GM12878 (cell line): Measurements from ENCODE around the gene PHAF1. TPM values are rescaled to one million over a fixed set of nuclear protein-coding genes. Genes with fewer than 3 reads are reported as not detected.

ENCODE experiments used
- ATAC-seq: fragments of 200-7000 bp; cut with Tn5 transposase; 3 replicates; pipeline ENCODE4 v1.9.1; 2020; ENCODE audit warnings: mild to moderate bottlenecking, moderate library complexity
- BruUV-seq: library from RNA; stranded (reverse); fragments of 400-500 nt; replicated peaks from 2 replicates; lab custom pipeline; 2021; lab: Mats Ljungman, UMichigan
- CTCF ChIA-PET: fragments of 300-600 bp; sonication (Branson Sonifier 250); formaldehyde crosslinking; extraction: SDS; loops from one replicate; lab custom pipeline; 2021; ENCODE audit warnings: inconsistent platforms; lab: Yijun Ruan, JAX
- POLR2A ChIA-PET: fragments of 350-600 bp; formaldehyde crosslinking; extraction: SDS; loops from one replicate; lab custom pipeline; 2021; ENCODE audit warnings: inconsistent platforms; lab: Charles Lee
- RAD21 ChIA-PET: fragments of 300-600 bp; sonication (Branson Sonifier 250); formaldehyde crosslinking; loops from one replicate; lab custom pipeline; 2023; ENCODE audit warnings: antibody characterized with exemption; ENCODE audit not compliant: unreplicated experiment; lab: Charles Lee
- SMC1A ChIA-PET: fragments of 300-600 bp; sonication (Branson Sonifier 250); formaldehyde crosslinking; loops from one replicate; lab custom pipeline; 2023; ENCODE audit not compliant: unreplicated experiment, uncharacterized antibody; lab: Charles Lee
- DNase-seq: peaks from one replicate; pipeline ENCODE4 v3.0.0-alpha.2; 2011; ENCODE audit warnings: low read depth, low spot score
- FAIRE-seq: peaks from 3 replicates; lab custom pipeline; 2011; peaks lifted over from hg19 to GRCh38; lab: Jason Lieb, UNC
- H2AFZ ChIP-seq: 2 replicates; pipeline ENCODE4 v1.6.0; 2011; ENCODE audit warnings: low read depth, low read length, control low read depth; ENCODE audit not compliant: control insufficient read depth
- H3K27ac ChIP-seq: 2 replicates; pipeline ENCODE4 v1.5.1; 2011; ENCODE audit warnings: control low read depth; ENCODE audit not compliant: control insufficient read depth, insufficient read depth
- H3K27me3 ChIP-seq, 2 experiments: replicated peaks in 1 of 2; 2 replicates each; pipeline versions ENCODE4 v1.6.0 to v1.6.1; 2011; ENCODE audit warnings: low read length in 1 of 2; ENCODE audit not compliant: control insufficient read depth in 2 of 2, insufficient read depth in 2 of 2
- H3K36me3 ChIP-seq, 2 experiments: 2 replicates each; pipeline ENCODE4 v1.5.1; 2011; ENCODE audit warnings: low read length in 1 of 2; ENCODE audit not compliant: control insufficient read depth in 2 of 2, insufficient read depth in 2 of 2
- H3K4me1 ChIP-seq: 2 replicates; pipeline ENCODE4 v1.6.1; 2011; ENCODE audit warnings: mild to moderate bottlenecking, low read length, moderate library complexity, mixed read lengths; ENCODE audit not compliant: control insufficient read depth, insufficient read depth
- H3K4me2 ChIP-seq: 2 replicates; pipeline ENCODE4 v1.6.0; 2011; ENCODE audit warnings: control low read depth; ENCODE audit not compliant: control insufficient read depth, insufficient read depth
- H3K4me3 ChIP-seq: fragments of 200-600 bp; sonication (generic); 2 replicates; pipeline ENCODE4 v1.5.1; 2016
- H3K79me2 ChIP-seq: 2 replicates; pipeline ENCODE4 v1.6.0; 2011; ENCODE audit warnings: low read length; ENCODE audit not compliant: control insufficient read depth, insufficient read depth
- H3K9ac ChIP-seq: 2 replicates; pipeline ENCODE4 v1.8.0; 2011; ENCODE audit warnings: low read length, control low read depth, mixed read lengths; ENCODE audit not compliant: control insufficient read depth, insufficient read depth
- H3K9me3 ChIP-seq: replicated peaks from 3 replicates; pipeline ENCODE4 v1.5.1; 2011; ENCODE audit warnings: mild to moderate bottlenecking, low read length; ENCODE audit not compliant: control insufficient read depth, insufficient read depth
- H4K20me1 ChIP-seq: 2 replicates; pipeline ENCODE4 v1.6.0; 2011; ENCODE audit not compliant: control insufficient read depth, insufficient read depth
- NFYB ChIP-seq: IDR thresholded peaks from 2 replicates; pipeline ENCODE4 v1.6.1; 2011; ENCODE audit warnings: low read depth, mild to moderate bottlenecking, low read length, improper control_type of control experiment, moderate library complexity; ENCODE audit not compliant: insufficient read depth
- NKRF ChIP-seq: fragments of 450-650 bp; conservative IDR thresholded peaks from 2 replicates; pipeline ENCODE4 v1.6.1; 2017; ENCODE audit warnings: mild to moderate bottlenecking, moderate library complexity
- WGBS: methylation state at CpG from one replicate; pipeline ENCODE4 v1.1.6; 2016; ENCODE audit warnings: low lambda C conversion rate; ENCODE audit not compliant: insufficient replicate concordance, insufficient coverage; ENCODE audit errors: missing lambda C conversion rate; 5-methylcytosine and 5-hydroxymethylcytosine counted together
- in situ Hi-C: fragments of 300-500 bp; cut with MboI; formaldehyde crosslinking; loops from 9 replicates; pipeline ENCODE4 v1.14.3; 2018; ENCODE audit warnings: mixed read lengths
- intact Hi-C: fragments of 100-400 bp; cut with micrococcal nuclease; formaldehyde crosslinking; loops from one replicate; pipeline ENCODE4 v1.14.2; 2022; ENCODE audit not compliant: unreplicated experiment
- polyA plus RNA-seq, 11 experiments: library from polyadenylated mRNA; depleted of rRNA in 4 of 11; unstranded in 6 of 11; stranded (reverse) in 5 of 11; fragments of >200 nt; fragmentation: Nextera tagmentation in 4 of 11; fragmentation: Illumina TruSeq in 1 of 11; extraction: Ambion mirVana in 4 of 11; extraction: Trizol in 1 of 11; gene quantifications; 1 replicate in 1 of 11; 2 replicates in 10 of 11; pipeline versions ENCODE4 v1.2.1 to v1.2.3, GENCODE V29; 2011 to 2016; ENCODE audit warnings: inconsistent platforms in 2 of 11, missing spikeins in 2 of 11, low read depth in 1 of 11
- total RNA-seq, 4 experiments: library from RNA; depleted of rRNA in 3 of 4; stranded (reverse); fragments of >200 nt in 3 of 4; fragmentation: Illumina TruSeq in 1 of 4; extraction: Trizol in 1 of 4; gene quantifications; 2 replicates each; pipeline versions ENCODE4 v1.2.1 to v1.2.3, GENCODE V29; 2013 to 2021
- TF ChIP-seq, protein P1 (sequence below): fragments of 450-650 bp; IDR thresholded peaks from 2 replicates; pipeline ENCODE4 v1.6.1; 2016; ENCODE audit warnings: mild to moderate bottlenecking

Gene PHAF1
- total and polyA plus RNA-seq, 10 of the 15 experiments (the other 5 are each of a cell fraction or from before 2014, with no cell fraction given) = 4.5 to 20.9 (median 14.9) TPM

DNA sequence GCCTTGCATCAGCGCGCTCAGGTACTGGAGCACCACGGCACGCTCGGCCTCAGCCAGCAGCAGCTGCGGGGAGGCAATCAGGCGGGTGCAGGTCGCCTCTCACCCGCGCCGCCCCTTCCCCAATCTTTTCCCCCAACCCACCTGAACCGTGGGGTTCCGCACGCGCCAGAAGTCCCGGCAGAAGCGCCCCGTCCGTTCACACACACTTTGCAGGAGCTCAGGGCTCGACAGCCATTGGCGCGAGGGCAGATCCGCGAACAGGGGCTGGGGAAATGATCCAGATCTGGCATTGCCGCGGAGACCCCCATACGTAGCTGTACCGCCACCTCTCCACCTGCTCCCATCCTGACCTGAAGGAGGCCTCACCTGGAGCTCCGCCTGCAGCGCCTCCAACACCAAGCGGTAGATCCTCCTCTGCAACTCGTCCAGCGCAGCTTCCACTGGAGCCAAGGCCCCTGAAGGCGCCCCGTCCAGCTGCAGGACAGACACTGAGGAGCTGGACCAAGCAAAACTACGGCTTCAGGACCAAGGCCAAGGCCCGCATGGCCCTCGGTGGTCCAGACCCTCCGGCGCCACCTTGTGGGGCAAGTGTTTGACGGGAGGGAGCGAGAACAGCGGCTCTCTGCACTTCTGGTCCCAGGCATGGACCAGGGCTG, 75.4 kb downstream of the PHAF1 start (continued):
- peak; percentile 73; the same call in 1 of the 2 replicates for TF ChIP-seq NKRF

DNA sequence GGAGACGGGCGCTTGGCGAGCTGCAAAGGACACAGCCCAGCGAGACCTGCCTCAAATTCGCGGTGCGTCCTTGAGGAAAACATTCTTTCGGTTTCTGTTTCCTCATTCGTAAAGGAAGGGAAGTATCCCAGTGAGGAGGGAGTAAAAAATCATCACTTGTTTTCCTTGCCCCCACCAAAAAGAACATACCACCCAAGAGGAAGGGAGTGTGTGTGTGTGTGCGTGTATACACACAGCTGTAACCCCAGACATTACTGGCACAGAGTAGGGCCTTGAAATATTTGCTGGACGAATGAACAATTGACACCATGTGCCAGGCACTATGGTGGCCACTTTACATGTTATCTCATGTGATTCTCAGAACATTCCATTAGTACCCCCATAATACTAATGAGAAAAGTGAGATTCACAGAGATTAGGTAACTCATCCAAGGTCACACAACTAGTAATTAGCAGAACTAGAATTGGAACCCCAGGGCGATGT, 76.0 kb downstream of the PHAF1 start:
- ChIA-PET POLR2A (interaction anchor here (1.0 to 1.2 kb wide), 3 partner anchors 25 to 172 kb away, joined by 3 to 6 read pairs (median 3); partner anchors contain the start of genes FBXL8, TMEM208 and TRADD), RAD21 (interaction anchor here (0.6 to 2.3 kb wide), 11 partner anchors 11 to 252 kb away, joined by 3 to 9 read pairs (median 3); partner anchors contain the start of genes FBXL8, NOL3 and TRADD), SMC1A (interaction anchor here (0.9 to 1.7 kb wide), 6 partner anchors 11 to 211 kb away, joined by 3 to 9 read pairs (median 6); no protein-coding TSS in a partner anchor), CTCF (interaction anchor here (0.5 to 2.9 kb wide), 32 partner anchors 9 to 235 kb away, joined by 3 to 34 read pairs (median 4); partner anchors contain the start of genes B3GNT9, CBFB, FBXL8 and NOL3)
- H3K9me3 ChIP-seq = no peaks in the 10 kb centered on the region
- under 1% methylated on average over 12 of the region's 12 CpGs for WGBS
- no peaks in the 10 kb centered on the region for H3K36me3 ChIP-seq
- ATAC-seq (no peak), DNase-seq (no peak), FAIRE-seq (no peak)
- no peak overlapping the region for H2AFZ ChIP-seq
- TF ChIP-seq, protein P1, sequence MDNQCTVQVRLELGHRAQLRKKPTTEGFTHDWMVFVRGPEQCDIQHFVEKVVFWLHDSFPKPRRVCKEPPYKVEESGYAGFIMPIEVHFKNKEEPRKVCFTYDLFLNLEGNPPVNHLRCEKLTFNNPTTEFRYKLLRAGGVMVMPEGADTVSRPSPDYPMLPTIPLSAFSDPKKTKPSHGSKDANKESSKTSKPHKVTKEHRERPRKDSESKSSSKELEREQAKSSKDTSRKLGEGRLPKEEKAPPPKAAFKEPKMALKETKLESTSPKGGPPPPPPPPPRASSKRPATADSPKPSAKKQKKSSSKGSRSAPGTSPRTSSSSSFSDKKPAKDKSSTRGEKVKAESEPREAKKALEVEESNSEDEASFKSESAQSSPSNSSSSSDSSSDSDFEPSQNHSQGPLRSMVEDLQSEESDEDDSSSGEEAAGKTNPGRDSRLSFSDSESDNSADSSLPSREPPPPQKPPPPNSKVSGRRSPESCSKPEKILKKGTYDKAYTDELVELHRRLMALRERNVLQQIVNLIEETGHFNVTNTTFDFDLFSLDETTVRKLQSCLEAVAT = 0 out of 2 replicates have a peak, but pooled peaks have one; percentile 5
- TF ChIP-seq NFYB = no peak
- no peak overlapping the region for H3K9ac ChIP-seq
- H4K20me1 ChIP-seq = no peaks in the 10 kb centered on the region
- H3K79me2 ChIP-seq = peaks cover 5% of the 10 kb centered on the region
- no peak overlapping the region for H3K27ac ChIP-seq
- intact Hi-C loops (loop anchor here (1.0 to 2.0 kb wide), 4 partner anchors 61 to 231 kb away; partner anchors contain the start of gene FHOD1), in situ Hi-C loops (no loop called here)
- BruUV-seq = no TSS peak
- H3K4me1 ChIP-seq = peaks cover 4% of the 10 kb centered on the region
- H3K4me3 ChIP-seq = no peak overlapping the region
- H3K4me2 ChIP-seq = no peak overlapping the region
- H3K27me3 ChIP-seq = peaks cover 0 to 3% of the 10 kb centered on the region in 2 experiments; a peak in 2 of 4 replicates
